Glutamatergic neuron (in vitro differentiated cells): ENCODE measurements around the gene SLC5A10. TPM values are rescaled to one million over a fixed set of nuclear protein-coding genes. Genes with fewer than 3 reads are reported as not detected.
"Not testable (repeated sequence)": the region's sequence is repeated elsewhere in the genome, so short reads cannot be mapped to it uniquely, and the experiment has no call there.

Experiments
- DNase-seq: peaks from one replicate; pipeline ENCODE4 v3.0.0; 2022
- H3K27ac Mint-ChIP-seq: one replicate; pipeline ENCODE4 v1.8.0; 2020; ENCODE audit warnings: mild to moderate bottlenecking, mixed read lengths, inconsistent platforms; ENCODE audit not compliant: unreplicated experiment
- H3K27me3 Mint-ChIP-seq: one replicate; pipeline ENCODE4 v1.8.0; 2020; ENCODE audit warnings: mild to moderate bottlenecking, moderate library complexity, mixed read lengths, inconsistent platforms; ENCODE audit not compliant: unreplicated experiment
- H3K36me3 Mint-ChIP-seq: one replicate; pipeline ENCODE4 v1.8.0; 2020; ENCODE audit warnings: mild to moderate bottlenecking, mixed read lengths, inconsistent platforms; ENCODE audit not compliant: unreplicated experiment
- H3K4me1 Mint-ChIP-seq: one replicate; pipeline ENCODE4 v1.8.0; 2020; ENCODE audit warnings: mild to moderate bottlenecking, low read depth, mixed read lengths, inconsistent platforms; ENCODE audit not compliant: unreplicated experiment
- H3K4me3 Mint-ChIP-seq: one replicate; pipeline ENCODE4 v1.8.0; 2020; ENCODE audit warnings: mild to moderate bottlenecking, mixed read lengths, inconsistent platforms; ENCODE audit not compliant: unreplicated experiment
- H3K9me3 Mint-ChIP-seq: one replicate; pipeline ENCODE4 v1.8.0; 2020; ENCODE audit warnings: mild to moderate bottlenecking, moderate library complexity, mixed read lengths, inconsistent platforms; ENCODE audit not compliant: unreplicated experiment
- total RNA-seq: library from RNA; stranded (reverse); fragmentation: NEBNext Ultra II Directional; extraction: Animal tissue kit (Norgen Biotek cat#: 25700); gene quantifications from one replicate; pipeline ENCODE4 v1.2.1, GENCODE V29; 2021; ENCODE audit not compliant: unreplicated experiment
- TF ChIP-seq, protein P1 (sequence below): fragments of 200-600 bp; sonication (generic); IDR thresholded peaks from one replicate; pipeline ENCODE4 v1.5.0; 2021; ENCODE audit not compliant: partially characterized antibody, unreplicated experiment

SLC5A10 gene
- total RNA-seq, 1 donor from 2014 or later: not detected

DNA sequence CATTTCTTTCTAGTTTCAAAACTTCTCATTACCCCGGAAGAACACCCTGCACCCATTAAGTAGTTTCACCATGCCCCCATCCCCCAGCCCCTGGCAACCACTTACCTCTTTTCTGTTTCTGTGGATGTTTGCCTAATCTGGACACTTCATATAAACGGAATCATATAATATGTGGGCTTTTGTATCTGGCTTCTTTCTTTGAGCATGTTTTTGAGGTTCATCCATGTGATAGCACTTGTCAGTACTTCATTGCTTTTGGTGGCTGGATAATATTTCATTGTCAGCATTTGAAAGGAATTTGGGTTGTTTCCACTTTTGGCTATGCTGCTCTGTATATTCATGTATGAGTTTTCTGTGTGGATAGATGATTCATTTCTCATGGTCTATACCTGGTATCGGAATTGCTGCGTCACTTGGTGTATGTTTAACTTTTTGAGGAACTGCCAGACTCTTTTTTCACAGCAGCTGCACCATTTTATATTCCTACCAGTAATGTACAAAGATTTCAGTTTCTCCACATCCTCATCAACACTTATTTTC, 30.0 kb upstream of the SLC5A10 start:
- H3K4me1 Mint-ChIP-seq: peaks cover 2% of the 10 kb centered on the region

DNA sequence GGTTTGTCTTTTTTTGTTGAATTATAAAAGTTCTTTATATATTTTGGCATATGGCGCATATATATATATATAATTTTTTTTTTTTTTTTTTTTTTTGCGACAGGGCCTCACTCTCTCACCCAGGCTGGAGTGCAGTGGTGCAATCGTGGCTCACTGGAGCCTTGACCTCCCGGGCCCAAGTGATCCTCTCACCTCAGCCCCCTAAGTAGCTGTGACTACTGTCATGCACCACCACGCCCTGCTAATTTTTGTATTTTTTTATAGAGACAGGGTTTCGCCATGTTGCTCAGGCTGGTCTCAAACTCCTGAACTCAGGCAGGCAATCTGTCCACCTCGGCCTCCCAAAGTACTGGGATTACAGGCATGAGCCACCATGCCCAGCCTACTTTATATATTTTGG, 29.4 kb upstream of the SLC5A10 start:
- not testable (repeated sequence) for H3K4me1 Mint-ChIP-seq, H3K36me3 Mint-ChIP-seq, H3K27ac Mint-ChIP-seq, DNase-seq, H3K4me3 Mint-ChIP-seq, H3K9me3 Mint-ChIP-seq, H3K27me3 Mint-ChIP-seq

More for the DNA sequence above, 30.0 kb upstream of the SLC5A10 start:
- TF ChIP-seq, protein P1, sequence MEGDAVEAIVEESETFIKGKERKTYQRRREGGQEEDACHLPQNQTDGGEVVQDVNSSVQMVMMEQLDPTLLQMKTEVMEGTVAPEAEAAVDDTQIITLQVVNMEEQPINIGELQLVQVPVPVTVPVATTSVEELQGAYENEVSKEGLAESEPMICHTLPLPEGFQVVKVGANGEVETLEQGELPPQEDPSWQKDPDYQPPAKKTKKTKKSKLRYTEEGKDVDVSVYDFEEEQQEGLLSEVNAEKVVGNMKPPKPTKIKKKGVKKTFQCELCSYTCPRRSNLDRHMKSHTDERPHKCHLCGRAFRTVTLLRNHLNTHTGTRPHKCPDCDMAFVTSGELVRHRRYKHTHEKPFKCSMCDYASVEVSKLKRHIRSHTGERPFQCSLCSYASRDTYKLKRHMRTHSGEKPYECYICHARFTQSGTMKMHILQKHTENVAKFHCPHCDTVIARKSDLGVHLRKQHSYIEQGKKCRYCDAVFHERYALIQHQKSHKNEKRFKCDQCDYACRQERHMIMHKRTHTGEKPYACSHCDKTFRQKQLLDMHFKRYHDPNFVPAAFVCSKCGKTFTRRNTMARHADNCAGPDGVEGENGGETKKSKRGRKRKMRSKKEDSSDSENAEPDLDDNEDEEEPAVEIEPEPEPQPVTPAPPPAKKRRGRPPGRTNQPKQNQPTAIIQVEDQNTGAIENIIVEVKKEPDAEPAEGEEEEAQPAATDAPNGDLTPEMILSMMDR: no peak
- DNase-seq: no peak
- no peak overlapping the region for H3K4me3 Mint-ChIP-seq
- H3K27ac Mint-ChIP-seq: no peak overlapping the region
- no peaks in the 10 kb centered on the region for H3K36me3 Mint-ChIP-seq
- H3K9me3 Mint-ChIP-seq: no peaks in the 10 kb centered on the region
- H3K27me3 Mint-ChIP-seq: peaks cover 2% of the 10 kb centered on the region

DNA sequence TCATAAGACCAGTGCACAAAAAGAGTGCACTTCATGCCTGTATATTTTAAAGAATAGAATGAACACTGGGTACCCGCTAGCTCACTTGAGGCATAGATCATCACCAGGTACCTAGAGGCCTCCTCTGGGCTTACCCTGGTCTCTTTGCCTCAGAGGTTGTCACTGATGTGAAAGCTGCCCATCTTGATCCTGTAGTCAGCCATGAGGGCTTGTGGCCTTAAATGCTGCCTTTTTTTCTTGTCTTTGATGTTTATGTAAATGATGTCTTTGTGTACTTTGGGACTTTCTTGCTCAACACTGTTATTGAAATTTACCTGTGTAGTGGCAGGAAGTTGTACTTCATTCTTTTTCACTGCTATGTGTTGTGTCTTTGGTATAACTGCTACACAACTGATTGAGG, 26.8 kb upstream of the SLC5A10 start:
- DNase-seq: no peak
- Mint-ChIP-seq H3K27me3 (peaks cover 2% of the 10 kb centered on the region), H3K27ac (no peak overlapping the region), H3K9me3 (no peaks in the 10 kb centered on the region), H3K36me3 (no peaks in the 10 kb centered on the region), H3K4me1 (peaks cover 2% of the 10 kb centered on the region), H3K4me3 (no peak overlapping the region)
- TF ChIP-seq, protein P1: no peak

DNA sequence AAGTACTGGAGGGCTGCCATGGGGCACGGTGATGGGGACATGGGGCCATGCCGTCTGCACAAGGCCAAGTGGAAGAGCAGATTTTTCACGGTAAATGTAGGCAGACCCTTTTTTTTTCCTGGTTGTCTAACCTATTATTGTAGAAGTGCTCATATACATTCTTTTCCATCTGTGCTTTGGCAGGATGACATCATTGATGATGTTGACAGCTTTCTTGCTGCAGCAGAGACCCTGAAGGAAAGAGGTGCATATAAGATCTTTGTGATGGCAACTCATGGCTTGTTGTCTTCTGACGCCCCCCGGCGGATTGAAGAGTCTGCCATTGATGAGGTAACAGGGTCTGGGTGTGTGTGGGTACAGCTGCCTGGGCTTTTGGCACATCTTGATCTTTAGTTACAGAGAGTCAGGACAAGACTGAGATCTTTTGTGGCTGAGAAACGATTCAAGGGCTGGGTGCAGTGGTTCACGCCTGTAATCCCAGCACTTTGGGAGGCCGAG, 23.3 kb upstream of the SLC5A10 start:
- H3K4me3 Mint-ChIP-seq: no peak overlapping the region
- H3K36me3 Mint-ChIP-seq: peaks cover 4% of the 10 kb centered on the region
- H3K4me1 Mint-ChIP-seq: peaks cover 5% of the 10 kb centered on the region
- H3K27ac Mint-ChIP-seq: no peak overlapping the region
- H3K27me3 Mint-ChIP-seq: peaks cover 4% of the 10 kb centered on the region
- TF ChIP-seq, protein P1: no peak
- peaks cover 1% of the 10 kb centered on the region for H3K9me3 Mint-ChIP-seq
- DNase-seq: no peak

DNA sequence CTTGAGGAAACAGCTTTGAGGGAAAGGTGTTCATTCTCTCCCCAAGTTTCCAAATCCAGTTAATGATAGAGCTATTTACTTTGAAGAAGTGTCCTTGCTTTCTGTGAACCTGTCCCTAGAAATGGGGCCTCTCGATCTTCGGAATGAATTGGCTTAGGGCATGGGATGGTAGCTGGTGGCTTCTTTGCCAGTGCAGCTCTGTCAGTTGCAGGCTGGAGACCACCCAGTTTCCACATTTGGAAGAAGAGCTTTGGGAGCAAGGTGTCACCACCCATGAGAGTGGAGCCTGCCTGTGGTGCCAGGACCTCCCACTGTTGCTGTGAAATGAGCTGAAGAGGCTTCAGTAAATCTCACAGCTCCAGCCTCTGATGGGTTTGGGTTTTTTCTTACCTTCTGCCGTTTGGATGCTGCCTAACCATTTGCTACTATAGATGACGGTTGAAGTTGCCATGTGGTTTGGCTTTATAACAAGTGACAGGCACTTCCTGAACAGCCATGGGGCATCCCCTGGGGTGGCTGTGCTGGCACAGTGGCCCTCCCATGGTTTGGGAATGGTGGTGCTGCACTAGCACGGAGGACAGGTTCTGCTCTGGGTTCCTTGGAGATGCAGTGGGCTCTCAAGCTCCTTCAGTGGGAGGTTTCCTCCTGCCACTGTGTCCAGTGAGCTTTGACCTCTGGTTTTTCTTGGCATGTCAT, 19.5 kb upstream of the SLC5A10 start:
- TF ChIP-seq, protein P1: no peak
- DNase-seq: no peak
- Mint-ChIP-seq H3K4me3 (no peak overlapping the region), H3K4me1 (peaks cover 5% of the 10 kb centered on the region), H3K36me3 (peaks cover 4% of the 10 kb centered on the region), H3K27ac (no peak overlapping the region), H3K9me3 (peaks cover 1% of the 10 kb centered on the region), H3K27me3 (peaks cover 2% of the 10 kb centered on the region)
